Tibial nerve (tissue), 4 donors: ENCODE data around the gene SLC4A8. TPM values are rescaled to one million over a fixed set of nuclear protein-coding genes. Genes with fewer than 3 reads are reported as not detected.

Experiments used
- DNase-seq, 2 donors: peaks; one replicate each; pipeline ENCODE4 v3.0.0-alpha.2; 2019; ENCODE audit warnings: low spot score in 2 of 2
- H3K27ac ChIP-seq, 4 donors: fragments of 200-600 bp; sonication (generic) in 3 of 4; one replicate each; pipeline ENCODE4 v1.5.1; 2017 to 2019; ENCODE audit warnings: mild to moderate bottlenecking in 1 of 4
- H3K27me3 ChIP-seq, 2 donors: fragments of 200-600 bp; sonication (generic) in 1 of 2; one replicate each; pipeline versions ENCODE4 v1.5.1 to v1.6.0; 2017 to 2019
- H3K36me3 ChIP-seq, 3 donors: fragments of 200-600 bp; sonication (generic); one replicate each; pipeline ENCODE4 v1.5.1; 2018 to 2019
- H3K4me1 ChIP-seq, 4 donors: fragments of 200-600 bp; sonication (generic) in 3 of 4; one replicate each; pipeline ENCODE4 v1.5.1; 2017 to 2019
- H3K4me3 ChIP-seq, 4 donors: fragments of 200-600 bp; sonication (generic) in 3 of 4; one replicate each; pipeline ENCODE4 v1.5.1; 2017 to 2019; ENCODE audit warnings: mild to moderate bottlenecking in 1 of 4, moderate library complexity in 1 of 4
- H3K9me3 ChIP-seq, 4 donors: fragments of 200-600 bp; sonication (generic) in 3 of 4; one replicate each; pipeline ENCODE4 v1.5.1; 2017 to 2019
- CTCF ChIP-seq, 5 experiments: fragments of 200-600 bp in 3 of 5; fragments of 450-650 bp in 2 of 5; sonication (generic) in 3 of 5; IDR thresholded peaks; one replicate each; pipeline ENCODE4 v1.5.1; 2016 to 2019; ENCODE audit warnings: antibody characterized with exemption in 5 of 5, mild to moderate bottlenecking in 3 of 5, moderate library complexity in 2 of 5
- EP300 ChIP-seq, 2 donors: sonication (generic); formaldehyde crosslinking; IDR thresholded peaks; one replicate each; pipeline ENCODE4 v1.6.1; 2017; ENCODE audit warnings: antibody characterized with exemption in 2 of 2, mild to moderate bottlenecking in 1 of 2
- POLR2A ChIP-seq, 2 donors: fragments of 450-650 bp; IDR thresholded peaks; one replicate each; pipeline ENCODE4 v1.6.1; 2017; ENCODE audit warnings: antibody characterized with exemption in 2 of 2, mild to moderate bottlenecking in 2 of 2, moderate library complexity in 2 of 2
- WGBS, 2 donors: methylation state at CpG; one replicate each; pipeline ENCODE4 v1.1.5; 2018; 5-methylcytosine and 5-hydroxymethylcytosine counted together
- total RNA-seq, 4 donors: library from RNA; depleted of rRNA; stranded (reverse); fragments of >200 nt; gene quantifications; one replicate each; pipeline ENCODE4 v1.1.0, GENCODE V29; 2016

Gene SLC4A8
- total RNA-seq, 4 donors from 2014 or later: 0.59 to 5.7 (median 1.5) TPM

GRCh38 chr12:51472984-51473383 lies 48.4 kb downstream of the SLC4A8 start:
- no peak for TF ChIP-seq EP300 (IDR thresholded peaks at IDR 0.05)
- TF ChIP-seq CTCF (IDR thresholded peaks at IDR 0.05): no peak
- no peak for TF ChIP-seq POLR2A (IDR thresholded peaks at IDR 0.05)
- no peaks in the 10 kb centered on the region for H3K27me3 ChIP-seq
- no peak for DNase-seq
- no peaks in the 10 kb centered on the region for H3K36me3 ChIP-seq
- no peak overlapping the region for H3K27ac ChIP-seq
- 97 to 99% methylated on average over 2 of the region's 2 CpGs for WGBS, 2 donors
- no peaks in the 10 kb centered on the region for H3K9me3 ChIP-seq
- H3K4me3 ChIP-seq: no peak overlapping the region
- H3K4me1 ChIP-seq: no peaks in the 10 kb centered on the region

GRCh38 chr12:51473947-51474346 lies 49.3 kb downstream of the SLC4A8 start:
- H3K4me1 ChIP-seq: no peaks in the 10 kb centered on the region
- H3K27ac ChIP-seq: no peak overlapping the region
- no peak for TF ChIP-seq CTCF (IDR thresholded peaks at IDR 0.05)
- WGBS, 2 donors: 91 to 94% methylated on average over 2 of the region's 2 CpGs
- DNase-seq: no peak
- H3K4me3 ChIP-seq: no peak overlapping the region
- H3K27me3 ChIP-seq: no peaks in the 10 kb centered on the region
- H3K36me3 ChIP-seq: no peaks in the 10 kb centered on the region
- no peaks in the 10 kb centered on the region for H3K9me3 ChIP-seq

GRCh38 chr12:51475543-51475942 lies 50.9 kb downstream of the SLC4A8 start:
- 95 to 100% methylated on average over 1 of the region's 1 CpG for WGBS, 2 donors

GRCh38 chr12:51480978-51481377 lies 56.3 kb downstream of the SLC4A8 start:
- Histone ChIP-seq H3K4me3 (no peak overlapping the region), H3K27ac (no peak overlapping the region), H3K27me3 (no peaks in the 10 kb centered on the region), H3K36me3 (no peaks in the 10 kb centered on the region), H3K4me1 (no peaks in the 10 kb centered on the region), H3K9me3 (no peaks in the 10 kb centered on the region)
- TF ChIP-seq POLR2A (IDR thresholded peaks at IDR 0.05) (no peak), EP300 (IDR thresholded peaks at IDR 0.05) (no peak), CTCF (IDR thresholded peaks at IDR 0.05) (no peak)
- whole genome bisulfite sequencing, 2 donors: 81% methylated on average over 3 of the region's 3 CpGs
- no peak for DNase-seq

More at GRCh38 chr12:51475543-51475942, 50.9 kb downstream of the SLC4A8 start:
- H3K4me1 ChIP-seq: no peaks in the 10 kb centered on the region
- DNase-seq: no peak
- TF ChIP-seq CTCF (IDR thresholded peaks at IDR 0.05) (no peak), EP300 (IDR thresholded peaks at IDR 0.05) (no peak), POLR2A (IDR thresholded peaks at IDR 0.05) (no peak)
- no peak overlapping the region for H3K4me3 ChIP-seq
- H3K27ac ChIP-seq: no peak overlapping the region
- no peaks in the 10 kb centered on the region for H3K9me3 ChIP-seq
- no peaks in the 10 kb centered on the region for H3K27me3 ChIP-seq
- H3K36me3 ChIP-seq: no peaks in the 10 kb centered on the region

- H3K36me3 ChIP-seq: no peaks in the 10 kb centered on the region
- no peaks in the 10 kb centered on the region for H3K4me1 ChIP-seq
- no peak overlapping the region for H3K27ac ChIP-seq
- no peak for TF ChIP-seq POLR2A (IDR thresholded peaks at IDR 0.05)
- DNase-seq: no peak
- H3K9me3 ChIP-seq: no peaks in the 10 kb centered on the region
- no peaks in the 10 kb centered on the region for H3K27me3 ChIP-seq
- H3K4me3 ChIP-seq: no peak overlapping the region
- 39 to 66% methylated on average over 3 of the region's 3 CpGs for WGBS, 2 donors
Observed at GRCh38 chr12:51482929-51483697, 58.5 kb downstream of the SLC4A8 start.
